HG02870 (cell line): Measurements from ENCODE around the gene SOX4.
"Not testable (repeated sequence)": the region's sequence is repeated elsewhere in the genome, so short reads cannot be mapped to it uniquely, and the experiment has no call there.

ENCODE experiments used
- ATAC-seq: cut with Tn5 transposase; IDR thresholded peaks from one replicate; pipeline ENCODE4 v1.9.1; 2021; ENCODE audit warnings: mild to moderate bottlenecking, moderate library complexity; ENCODE audit not compliant: unreplicated experiment

The SOX4 gene

DNA sequence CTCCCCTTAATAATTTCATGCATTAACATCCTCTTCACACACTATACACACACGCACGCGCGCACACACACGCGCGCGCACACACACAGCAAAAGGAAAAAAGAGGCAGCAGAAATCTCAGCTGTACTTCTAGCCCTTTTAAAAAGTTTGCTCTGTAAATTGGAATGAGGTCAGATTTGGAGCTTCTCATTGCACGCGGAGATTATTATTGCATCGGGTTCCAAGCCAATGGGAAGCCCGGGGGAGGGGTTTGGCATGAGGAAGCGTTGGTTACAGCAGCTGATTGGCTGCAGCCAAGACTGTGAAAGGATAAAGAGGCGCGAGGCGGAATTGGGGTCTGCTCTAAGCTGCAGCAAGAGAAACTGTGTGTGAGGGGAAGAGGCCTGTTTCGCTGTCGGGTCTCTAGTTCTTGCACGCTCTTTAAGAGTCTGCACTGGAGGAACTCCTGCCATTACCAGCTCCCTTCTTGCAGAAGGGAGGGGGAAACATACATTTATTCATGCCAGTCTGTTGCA lies at the start of gene SOX4:
SOX4 (plus strand) TSS at position 340 of the 515 bp plus-strand sequence. CDS start 784 bp downstream, outside the sequence.
- ATAC-seq: peak; percentile 71

DNA sequence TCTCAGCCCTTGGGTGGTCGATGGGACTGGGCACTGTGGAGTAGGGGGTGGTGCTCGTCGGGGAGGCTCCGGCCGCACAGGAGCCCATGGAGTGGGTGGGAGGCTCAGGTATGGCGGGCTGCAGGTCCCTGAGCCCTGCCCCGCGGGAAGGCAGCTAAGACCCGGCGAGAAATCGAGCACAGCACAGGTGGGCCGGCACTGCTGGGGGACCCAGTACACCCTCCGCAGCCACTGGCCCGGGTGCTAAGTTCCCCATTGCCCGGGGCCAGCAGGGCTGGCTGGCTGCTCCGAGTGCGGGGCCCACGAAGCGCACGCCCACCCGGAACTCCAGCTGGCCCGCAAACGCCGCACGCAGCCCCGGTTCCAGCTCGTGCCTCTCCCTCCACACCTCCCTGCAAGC lies 41.3 kb upstream of the SOX4 start:
- ATAC-seq: not testable (repeated sequence)

DNA sequence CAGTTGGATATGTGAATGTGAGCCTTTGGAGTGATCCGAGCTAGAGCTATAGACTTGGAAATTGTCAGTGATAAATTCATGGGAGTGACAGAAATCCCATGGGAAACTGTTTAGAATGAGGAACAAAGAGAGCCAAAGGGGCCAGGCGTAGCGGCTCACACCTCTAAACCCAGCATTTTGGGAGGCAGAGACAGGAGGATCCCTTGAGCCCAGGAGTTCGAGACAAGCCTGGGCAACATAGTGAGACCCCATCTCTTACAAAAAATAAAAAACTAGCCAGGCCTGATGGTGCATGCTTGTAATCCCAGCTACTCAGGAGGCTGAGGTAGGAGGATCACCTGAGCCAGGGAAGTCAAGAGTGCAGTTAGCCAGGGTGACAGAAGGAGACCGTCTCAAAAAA lies 39.3 kb upstream of the SOX4 start:
- ATAC-seq: no peak

DNA sequence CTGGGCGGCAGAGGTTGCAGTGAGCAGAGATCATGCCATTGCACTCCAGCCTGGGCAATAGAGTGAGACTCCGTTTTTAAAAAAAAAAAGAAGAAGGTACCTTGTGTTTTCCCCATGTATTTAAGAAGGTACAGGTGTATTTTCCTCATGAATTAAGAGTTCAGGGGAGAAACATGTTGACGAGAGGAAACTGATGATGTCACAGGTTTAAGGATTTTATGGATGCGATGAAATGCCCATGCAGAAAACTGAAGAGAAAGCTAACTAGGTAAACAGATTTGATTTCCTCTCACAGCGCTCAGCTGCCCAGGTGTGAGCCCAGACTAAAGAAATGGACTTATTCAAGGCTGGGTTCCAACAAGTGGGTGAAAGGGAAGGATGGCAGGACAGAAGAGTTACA lies 38.4 kb upstream of the SOX4 start:
- no peak for ATAC-seq

DNA sequence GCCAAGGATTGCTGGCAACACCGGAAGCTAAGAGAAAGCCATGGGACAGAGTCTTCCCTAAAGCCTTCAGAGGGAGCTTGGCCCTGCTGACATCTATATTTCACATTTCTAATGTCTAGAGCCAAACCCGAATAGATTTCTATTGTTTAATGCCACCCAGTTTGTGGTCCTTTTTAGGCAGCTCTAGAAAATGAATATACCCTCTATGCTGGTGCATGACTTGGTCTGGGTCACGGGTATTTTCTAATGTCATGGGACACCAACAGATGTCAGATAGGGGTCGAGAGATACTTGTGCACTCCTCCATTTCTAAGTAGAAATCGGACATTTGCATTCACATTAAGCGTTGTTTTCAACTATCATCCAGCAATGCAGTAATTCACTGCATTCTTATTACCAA lies 37.0 kb upstream of the SOX4 start:
- ATAC-seq: no peak

DNA sequence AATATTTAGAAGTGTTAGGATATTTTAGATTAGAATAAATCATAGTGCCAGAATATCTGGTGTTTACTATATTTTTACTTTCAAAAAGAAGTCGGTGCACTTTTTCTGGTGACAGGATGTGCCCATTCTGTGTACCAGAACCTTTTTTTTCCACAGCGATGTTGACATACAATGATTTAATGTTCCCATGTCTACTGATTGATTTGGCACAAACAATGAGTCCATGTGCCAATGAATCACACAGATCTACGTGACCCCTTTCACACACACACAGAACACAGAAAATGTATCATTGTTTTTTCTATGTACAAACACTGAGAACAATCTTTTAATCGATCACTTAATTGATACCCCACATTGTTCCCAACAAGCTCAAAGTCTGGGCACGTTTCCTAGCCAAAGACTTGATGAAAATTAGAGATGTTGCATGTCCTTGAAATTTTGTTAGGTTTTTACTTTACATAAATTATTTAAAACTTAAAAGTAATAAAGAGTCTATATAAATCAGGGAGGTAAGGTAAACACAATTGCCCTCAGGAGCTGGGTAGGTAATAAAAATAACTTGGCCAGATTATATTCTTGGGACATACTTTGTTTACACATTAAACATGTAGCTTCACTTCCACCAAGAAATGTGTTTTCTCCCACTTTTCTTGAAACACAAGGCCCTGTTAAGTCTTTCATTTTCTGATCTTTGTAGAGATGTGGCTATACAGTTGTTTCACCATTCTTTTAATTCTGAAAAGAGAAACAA lies 36.4 kb upstream of the SOX4 start:
- no peak for ATAC-seq

DNA sequence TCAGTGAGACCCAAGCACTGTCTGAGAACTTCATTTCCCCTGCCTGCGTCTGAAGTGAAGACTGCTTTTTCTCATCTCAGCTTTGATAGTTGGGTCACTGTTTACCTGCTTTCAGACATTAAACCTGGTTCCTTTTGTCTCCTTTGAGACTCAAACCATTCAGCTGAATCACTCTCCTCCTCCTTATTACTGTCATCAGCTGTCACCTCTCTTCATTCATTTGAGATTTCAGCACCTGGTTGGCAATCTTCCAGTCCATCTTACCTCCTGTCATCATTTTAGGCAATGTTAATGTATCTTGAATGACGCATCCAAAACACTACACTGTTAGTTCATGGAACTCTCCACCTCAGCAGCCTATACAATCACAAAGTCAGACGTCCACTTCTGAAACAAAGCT lies 34.3 kb upstream of the SOX4 start:
- no peak for ATAC-seq

DNA sequence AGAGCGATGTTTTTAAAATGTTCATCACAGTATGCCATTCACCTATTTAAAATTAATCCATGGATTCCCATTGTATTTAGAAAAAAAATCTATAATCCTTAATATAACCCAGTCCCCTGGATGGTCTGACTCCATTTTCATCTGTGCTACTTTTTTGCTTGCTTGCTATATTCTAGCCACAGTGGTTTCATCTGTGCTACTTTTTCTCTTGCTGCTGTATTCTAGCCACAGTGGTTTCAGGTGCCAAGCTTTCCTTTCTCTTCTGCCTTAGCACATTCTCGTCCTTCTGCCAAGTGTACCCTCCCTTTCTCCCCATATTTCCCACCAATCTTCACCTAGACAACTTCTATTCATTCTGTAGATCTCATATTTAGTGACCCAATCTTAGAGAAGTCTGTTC lies 33.3 kb upstream of the SOX4 start:
- ATAC-seq: no peak

DNA sequence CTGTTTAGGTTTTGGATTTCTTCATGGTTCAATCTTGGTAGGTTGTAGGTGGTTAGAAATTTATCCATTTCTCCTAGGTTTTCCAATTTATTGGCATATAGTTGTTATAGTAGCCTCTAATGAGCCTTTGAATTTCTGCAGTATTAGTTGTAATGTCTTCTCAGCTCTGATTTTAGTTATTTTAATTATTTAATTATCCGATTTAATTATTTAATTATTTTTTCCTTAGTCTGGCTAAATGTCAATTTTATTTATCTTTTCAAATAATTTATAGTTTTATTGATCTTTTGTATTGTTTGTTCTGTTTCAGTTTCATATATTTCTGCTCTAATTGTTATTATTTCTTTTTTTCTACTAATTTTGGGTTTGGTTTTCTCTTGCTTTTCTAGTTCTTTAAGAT lies 28.1 kb upstream of the SOX4 start:
- no peak for ATAC-seq

DNA sequence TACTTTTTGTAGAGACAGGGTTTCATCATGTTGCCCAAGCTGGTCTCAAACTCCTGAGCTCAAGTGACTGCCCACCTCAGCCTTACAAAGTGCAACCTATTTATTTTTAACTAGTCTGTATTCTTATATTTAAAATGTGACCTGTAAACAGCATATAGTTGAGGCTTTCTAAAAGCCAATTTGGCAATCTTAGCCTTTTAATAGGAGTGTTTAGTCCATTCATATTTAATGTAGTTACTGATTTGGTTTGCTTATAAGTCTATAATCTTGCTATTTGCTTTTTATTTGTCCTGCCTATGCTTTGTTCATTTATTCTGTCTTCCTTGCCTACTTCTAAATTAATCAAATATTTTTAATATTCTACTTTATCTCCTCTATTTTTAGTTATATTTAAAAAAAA lies 15.0 kb upstream of the SOX4 start:
- ATAC-seq: no peak

DNA sequence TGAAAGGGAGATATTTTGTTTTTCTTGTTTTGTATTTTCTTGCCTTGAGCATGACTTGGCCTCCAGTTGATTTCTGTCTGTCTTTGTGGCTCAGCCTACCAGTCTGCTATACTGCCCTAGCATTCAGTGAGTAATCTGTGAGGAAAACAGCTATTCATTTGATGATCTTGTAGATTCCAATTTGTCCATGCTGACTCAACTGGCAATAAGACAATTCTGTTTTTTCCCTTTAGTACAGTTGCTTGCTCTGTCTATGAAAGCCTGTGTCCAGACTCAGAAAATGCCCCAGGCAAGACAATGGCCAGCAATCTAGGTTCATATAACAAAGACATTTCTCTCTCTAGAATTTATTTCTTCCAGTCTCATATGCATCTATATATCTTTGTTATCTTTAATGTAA lies 10.9 kb upstream of the SOX4 start:
- ATAC-seq: no peak

DNA sequence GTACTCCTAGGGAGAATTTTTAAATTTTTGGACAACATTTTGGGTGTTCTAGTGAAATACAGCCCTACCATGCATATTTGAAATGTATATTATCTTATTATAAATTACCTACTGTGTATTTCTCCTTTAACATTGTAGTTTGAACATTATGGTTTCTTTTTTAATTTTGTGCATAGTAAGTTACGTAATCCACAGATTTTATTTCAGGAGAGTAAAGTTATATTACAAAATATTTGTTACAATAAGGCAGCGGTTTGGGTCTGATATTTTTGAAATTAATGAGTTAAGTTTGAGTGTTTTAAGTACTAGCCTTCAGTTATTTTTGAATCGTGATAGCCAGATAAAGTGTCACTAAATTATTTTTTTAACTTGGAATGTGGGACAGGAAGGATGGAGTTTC lies 7.3 kb upstream of the SOX4 start:
- ATAC-seq: no peak

DNA sequence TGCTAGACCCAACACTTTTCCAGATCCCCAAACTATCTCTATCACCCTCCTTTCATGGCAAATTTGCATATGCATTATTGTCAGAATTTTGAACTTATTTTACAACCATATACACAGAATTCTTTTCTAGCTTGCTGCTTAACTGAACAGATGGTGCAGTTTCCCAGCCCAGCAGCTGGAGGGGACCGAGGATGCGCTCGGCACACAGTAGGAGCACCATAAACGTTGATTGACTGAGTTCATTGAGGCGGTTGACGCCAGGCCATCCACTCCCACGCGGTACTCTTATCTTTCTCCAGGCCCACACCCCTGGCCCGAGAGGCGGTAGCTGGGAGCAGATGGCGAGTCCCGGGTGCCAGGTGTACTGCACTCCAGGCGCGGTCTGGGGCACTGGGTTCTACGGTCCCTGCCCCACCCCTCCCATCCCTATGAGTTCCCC lies 6.8 kb upstream of the SOX4 start:
- no peak for ATAC-seq

DNA sequence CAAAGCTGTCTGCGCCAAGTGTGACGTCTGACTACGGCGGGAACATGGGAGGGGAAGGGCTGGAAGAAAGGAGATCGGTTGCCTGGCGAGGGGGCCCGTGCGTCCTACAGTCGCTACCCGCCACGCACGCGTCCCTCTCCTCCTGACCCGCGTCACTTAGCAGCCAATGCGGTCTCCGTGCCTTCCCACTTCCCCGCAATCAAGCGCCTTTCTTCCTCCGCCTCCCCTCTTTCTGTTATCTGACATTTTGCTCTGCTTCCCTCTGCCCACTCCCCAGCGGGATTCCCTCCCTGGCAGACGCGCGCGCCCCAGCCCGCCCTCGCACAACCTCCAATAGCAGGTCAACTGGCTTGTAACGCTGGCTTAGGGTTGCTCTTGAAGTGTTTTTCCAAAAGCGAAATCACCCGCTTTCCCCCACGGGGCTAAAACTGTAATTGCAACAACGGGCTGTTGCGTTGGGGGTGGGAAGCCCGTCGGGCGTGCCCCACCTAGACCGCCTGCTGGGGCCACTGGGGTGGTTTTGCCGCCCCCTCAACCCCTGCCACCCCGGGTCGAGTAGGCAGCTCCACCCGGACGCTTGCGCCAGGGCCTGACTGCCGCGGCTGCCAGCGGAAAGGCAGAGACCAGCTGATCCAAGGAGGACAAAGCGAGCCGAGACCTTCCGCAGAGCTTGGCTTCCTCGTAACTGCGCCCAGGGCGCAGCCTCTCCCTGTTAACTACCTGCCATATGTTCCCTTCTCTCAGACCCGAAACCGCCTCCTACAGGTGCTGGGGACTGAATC lies 6.2 kb upstream of the SOX4 start:
- ATAC-seq: peak; percentile 30

DNA sequence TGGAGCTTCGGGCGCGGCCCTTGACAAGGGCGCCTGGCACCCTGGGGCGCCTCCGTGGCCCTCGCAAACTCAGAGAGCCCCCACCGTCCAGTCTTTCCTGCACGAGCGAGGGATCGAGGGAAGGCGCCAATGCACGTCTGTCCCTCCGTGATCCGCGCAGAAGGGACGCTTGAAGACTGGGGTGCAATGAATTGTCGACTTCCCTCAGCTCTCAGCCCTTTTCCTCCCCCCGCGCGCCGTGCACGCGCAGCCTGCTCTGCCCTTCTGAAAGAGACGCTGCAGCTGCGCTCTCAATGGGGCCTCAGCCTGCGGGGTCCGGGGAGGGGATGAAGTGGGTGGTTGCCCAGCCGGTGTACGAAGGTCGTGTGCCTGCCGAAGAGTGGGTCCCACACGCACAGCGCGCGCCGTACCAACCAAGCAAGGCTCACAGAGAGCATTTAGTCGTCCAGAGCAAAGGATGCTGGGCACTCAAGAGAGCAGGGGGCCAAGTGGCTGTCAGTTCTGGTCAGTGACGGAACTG lies 5.5 kb upstream of the SOX4 start:
- ATAC-seq: peak; percentile 38

DNA sequence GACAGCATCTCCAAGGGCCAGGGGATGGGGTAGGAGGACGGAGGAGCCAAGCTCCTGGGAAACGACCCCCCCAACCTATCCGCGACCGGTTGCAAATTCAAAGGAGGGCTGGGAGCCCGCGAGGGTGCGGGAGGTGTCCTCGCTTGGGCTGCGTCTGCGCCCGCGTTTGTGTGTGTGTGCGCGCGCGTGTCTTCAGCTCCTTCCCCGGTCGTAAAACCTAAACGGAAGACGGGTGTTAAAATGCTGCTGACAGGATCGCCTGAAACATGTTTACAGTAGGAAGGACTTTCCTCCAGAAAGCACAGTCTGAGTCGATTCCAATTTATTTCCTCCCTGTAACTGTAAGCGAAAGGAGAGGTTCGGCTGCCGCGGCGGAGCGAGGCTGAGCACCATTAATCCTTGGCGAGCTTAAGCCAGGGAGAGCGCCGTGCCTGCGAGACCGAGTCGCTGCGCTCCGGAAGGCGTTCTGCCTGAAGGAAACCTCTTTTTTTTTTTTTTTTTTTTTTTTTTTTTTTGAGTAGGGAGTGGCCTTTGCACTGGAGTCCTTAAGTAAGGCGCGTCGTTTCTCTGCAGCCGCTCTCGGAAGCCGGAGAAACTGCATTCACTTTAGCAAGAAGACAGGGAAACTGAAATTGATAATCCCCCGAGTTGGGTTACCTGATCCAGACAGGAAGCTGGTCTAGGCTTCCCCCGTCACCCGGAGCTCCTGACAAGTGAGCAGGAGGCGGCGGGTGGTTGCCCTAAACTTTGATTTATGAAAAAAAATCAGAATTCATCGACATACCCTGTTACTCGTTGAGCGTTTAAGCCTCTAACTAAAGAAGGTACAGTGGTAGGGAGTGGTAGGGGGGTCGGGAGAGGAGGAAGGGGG lies 4.8 kb upstream of the SOX4 start:
- peak; percentile 28 for ATAC-seq

DNA sequence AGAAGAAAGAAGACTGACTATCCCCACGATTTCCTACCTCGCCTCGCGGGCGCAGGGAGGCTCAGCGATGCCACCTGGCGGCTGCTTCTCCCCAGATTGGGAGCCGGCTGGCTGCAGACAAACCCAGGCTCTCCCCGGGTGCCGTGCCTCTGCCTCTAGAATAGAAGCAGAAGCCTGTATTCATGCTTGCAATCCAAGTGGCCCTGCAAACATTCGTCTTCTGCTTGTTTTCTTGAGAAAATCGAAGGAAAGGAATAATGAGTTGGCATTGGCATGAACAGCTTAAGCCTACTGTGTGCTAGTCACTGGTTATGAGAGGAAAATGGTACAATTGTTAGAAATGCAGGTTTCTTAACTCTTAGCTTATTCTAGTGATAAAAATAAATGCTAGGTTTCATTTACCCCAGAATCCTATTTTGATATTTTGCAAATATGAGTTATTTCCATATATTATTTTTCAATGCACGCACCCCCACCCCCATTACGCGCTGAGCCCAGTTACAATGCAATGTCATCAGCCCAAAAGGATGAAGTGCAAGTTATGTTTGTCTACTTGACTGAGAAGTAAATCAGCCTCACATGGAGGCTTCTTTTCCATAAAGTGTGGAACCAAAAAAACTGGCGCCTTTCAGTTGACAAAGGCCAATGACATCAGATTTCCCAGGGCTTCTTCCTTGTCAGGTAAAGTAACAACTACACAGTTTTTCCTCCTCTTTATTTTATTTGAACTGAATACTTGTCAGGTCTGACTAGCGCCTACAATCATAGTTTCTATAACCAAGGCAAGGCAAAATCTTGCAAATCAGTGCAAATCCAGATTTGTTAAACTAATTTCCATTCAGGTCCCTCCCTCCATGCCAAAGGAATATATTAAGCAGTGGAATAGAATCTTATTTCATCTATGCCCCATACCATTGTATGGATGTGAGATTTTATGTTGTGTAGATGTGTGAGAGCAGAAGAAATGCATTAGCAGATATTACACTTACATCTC lies 3.9 kb upstream of the SOX4 start:
- ATAC-seq: peak; percentile 16

DNA sequence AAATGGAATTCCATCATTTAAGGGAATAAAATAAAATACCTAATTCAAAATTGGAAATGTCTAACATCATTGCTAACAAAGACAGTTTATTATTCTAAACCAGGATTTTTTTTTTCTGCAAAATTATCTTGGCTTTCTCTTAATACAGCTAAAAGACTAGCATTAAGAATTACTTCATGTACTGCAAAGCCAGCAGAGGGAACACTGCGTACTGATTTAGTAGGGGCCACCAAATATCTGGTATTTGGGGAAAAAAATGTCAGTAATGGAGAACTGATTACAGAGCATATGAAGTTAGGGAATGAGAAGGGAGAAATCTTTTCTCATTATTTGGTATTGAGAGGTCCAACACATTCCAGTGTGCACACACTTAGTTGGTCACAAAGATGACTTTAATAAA lies 3.2 kb upstream of the SOX4 start:
- no peak for ATAC-seq

DNA sequence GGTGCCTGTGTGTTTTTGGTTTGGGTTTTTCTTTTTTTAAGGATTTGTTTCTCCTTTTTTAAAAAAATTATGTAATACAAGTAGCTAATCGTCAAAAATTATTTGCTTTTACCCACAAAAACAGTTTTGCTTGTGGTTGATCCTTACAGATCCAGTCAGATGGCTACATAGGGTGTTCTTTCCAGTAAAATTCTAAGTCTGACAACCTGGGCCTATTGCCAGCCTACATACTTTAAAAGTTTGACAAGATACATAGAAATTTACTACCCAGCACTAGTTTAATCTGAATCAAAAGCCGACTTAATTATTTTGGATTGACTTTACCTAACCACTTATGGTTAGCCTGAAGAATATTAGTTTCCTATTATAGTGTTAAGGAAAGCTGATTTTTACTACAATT lies 2.1 kb upstream of the SOX4 start:
- no peak for ATAC-seq

DNA sequence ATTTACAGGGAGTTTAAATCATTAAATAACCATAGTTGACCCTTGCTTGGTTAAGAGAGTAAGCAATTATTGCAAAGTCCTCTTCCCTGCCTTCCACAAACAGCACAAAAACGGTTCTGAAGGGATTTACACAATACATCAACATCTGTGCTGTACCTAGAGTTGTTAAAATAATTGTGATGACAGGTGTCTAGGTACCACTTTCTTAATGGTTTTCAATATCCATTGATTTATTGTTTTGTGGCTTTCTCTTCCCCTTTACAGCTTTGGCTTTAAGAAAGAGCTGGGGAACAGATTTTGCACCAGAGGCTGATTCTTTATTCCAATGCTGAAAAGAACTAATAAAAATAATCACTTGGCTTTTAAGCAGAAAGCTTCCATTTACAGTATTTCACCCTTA lies 598 bp upstream of the SOX4 start:
- ATAC-seq: no peak
